HG03060 (cell line): ENCODE measurements around the gene REXO2.

Source experiments
- ATAC-seq: cut with Tn5 transposase; IDR thresholded peaks from one replicate; pipeline ENCODE4 v1.9.1; 2021; ENCODE audit warnings: low read depth, moderate number of reproducible peaks; ENCODE audit not compliant: unreplicated experiment

Gene REXO2

GRCh38 chr11:114440121-114440860, 1.0 kb downstream of the REXO2 start:
- no peak for ATAC-seq

DNA sequence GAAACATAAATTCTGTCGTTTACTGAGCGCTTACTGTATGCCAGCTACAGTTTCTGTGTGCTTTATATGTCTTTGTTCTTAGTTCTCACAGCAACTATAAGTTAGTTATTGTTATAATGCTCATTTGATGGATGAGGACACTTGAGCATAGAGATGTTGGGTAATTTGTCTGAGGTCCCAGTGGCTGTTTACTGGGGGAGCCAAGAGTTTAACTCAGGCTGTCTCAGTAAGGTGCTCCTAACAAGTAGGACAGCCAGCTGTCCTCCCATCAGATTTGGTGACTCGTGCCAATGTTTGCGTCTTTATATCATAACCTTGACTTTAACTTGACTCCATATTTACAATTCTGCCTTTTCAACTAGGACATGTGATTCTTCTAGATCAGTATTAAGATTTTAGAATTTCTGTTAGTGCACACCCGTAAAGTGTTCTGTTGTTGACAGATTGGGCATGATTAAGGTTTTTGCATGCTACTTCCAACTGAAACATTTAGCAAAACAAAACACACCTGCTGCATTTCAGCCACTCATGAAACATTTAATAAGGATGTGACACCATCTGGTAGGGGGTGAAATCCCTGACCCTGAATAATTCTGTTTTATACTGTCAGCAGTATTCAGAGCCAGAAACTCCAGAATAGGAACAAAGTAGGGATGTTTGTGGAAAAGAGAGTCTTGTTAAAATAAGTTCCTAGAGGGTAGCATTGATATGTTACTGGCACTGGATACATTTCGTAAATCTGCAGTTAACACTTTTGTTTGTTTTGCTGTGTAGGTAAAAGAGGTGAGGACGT, 1.9 kb downstream of the REXO2 start:
- no peak for ATAC-seq

GRCh38 chr11:114441921-114442320, 2.7 kb downstream of the REXO2 start:
- ATAC-seq = no peak

- no peak for ATAC-seq
Observed at GRCh38 chr11:114442536-114442935, 3.3 kb downstream of the REXO2 start.

GRCh38 chr11:114447444-114447843, 8.2 kb downstream of the REXO2 start:
- no peak for ATAC-seq

GRCh38 chr11:114447892-114448291, 8.6 kb downstream of the REXO2 start:
- ATAC-seq = no peak

DNA sequence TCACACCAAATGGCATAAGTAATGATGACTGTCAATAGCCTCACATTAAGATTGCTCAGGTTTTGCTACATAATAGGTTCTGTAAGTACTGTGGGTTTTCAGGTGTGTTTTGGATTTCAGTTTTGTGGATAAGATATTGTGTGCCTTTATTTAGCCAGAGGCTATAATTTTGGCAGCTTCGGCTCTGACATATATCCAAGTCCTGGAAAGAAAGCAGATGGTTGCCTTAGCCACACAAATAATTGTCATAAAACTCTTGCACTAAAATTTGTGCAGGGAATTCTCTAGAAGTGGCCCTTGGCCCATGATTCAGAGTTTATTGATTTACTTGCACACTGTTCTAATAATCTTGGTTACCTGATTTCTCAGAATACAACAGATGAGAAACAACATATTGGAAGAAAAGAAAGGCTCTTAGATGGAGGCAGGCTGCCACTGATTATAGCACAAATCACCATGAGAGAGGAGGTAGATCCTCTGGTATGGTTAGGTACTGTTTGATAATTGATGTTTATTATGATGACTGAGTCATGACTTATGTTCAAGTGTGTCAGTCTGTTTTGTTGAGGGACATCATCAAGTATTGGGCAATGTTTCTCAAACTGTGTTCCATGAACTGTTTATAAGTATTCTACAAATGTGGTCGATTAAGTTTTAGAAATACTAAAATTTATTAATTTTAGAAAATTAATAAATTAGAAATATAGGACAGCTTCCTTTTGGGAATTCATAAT, 9.6 kb downstream of the REXO2 start:
- ATAC-seq = no peak

DNA sequence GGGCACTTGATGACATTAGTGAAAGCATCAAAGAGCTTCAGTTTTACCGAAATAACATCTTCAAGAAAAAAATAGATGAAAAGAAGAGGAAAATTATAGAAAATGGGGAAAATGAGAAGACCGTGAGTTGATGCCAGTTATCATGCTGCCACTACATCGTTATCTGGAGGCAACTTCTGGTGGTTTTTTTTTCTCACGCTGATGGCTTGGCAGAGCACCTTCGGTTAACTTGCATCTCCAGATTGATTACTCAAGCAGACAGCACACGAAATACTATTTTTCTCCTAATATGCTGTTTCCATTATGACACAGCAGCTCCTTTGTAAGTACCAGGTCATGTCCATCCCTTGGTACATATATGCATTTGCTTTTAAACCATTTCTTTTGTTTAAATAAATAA, 10.6 kb downstream of the REXO2 start:
- no peak for ATAC-seq

DNA sequence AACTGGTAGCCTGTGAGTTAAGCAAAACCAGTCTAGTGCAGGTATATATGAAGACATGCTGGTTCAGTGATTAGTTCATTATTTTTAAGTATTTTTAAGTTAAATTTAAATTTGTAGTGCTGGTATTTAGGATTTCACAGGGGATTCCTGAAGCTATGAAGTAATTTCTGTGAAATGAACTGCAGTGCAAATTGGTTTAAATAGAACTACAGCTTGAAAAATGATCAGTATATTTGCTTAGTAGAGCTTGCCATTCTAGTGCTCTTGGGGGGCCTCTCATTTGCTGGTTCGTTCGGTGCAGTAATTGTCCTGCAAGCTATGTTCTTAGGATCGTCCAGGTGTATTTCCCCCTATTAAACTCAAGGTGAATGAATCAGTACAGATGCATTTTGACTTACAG, 13.1 kb downstream of the REXO2 start:
- no peak for ATAC-seq

DNA sequence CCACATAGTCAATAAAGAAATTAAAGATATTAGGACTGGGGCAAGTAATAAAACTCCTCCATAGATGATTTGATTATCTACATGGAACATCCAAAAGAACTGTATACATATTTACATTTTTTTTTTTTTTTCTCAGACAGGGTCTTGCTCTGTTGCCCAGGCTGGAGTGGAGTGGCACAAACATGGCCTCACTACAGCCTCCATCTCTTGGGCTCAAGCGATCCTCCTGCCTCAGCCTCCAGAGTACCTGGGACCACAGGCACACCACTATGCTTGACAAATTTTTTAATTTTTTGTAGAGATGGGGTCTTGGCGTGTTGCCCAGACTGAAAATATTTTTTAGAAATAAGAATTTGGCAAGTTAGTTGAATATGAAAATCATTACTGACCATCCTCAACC, 24.7 kb downstream of the REXO2 start:
- ATAC-seq = no peak

DNA sequence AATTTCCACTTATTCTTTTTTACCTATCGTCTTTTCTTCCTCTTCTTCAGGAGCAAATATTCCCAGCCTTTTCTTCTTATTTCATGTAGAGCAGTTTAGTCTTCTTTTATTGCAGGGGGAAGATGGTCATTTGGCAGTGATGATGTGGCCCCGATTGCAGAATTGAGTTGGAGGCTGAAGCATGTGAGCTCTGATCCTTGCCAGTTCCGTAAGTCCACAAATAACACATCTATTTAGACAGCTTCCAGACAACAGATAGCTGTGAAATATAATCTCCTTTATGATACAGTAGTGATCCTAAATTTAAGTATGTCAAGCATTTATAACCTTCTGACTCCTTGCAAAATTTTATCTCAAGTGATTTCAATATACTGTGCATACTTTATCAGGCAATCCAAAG, 27.5 kb downstream of the REXO2 start:
- no peak for ATAC-seq

DNA sequence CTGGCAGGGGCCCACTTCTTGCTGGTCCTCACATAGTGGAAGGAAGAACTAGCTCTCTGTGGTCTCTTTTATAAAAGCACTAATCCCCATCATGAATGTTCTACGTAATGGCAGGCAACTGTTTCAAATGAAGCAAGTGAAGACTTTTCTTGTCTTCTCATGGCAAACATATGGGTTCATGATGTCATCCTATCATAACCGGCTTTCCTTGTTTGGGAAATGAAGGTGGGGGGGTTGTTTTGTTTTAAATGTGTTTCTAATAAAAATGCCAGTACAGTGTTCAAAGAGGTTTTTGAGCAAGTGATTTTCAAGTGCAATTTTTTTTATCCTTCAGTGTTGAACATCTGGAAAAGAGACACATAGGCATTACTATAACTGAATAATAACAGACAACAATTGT, 33.4 kb downstream of the REXO2 start:
- ATAC-seq = no peak

DNA sequence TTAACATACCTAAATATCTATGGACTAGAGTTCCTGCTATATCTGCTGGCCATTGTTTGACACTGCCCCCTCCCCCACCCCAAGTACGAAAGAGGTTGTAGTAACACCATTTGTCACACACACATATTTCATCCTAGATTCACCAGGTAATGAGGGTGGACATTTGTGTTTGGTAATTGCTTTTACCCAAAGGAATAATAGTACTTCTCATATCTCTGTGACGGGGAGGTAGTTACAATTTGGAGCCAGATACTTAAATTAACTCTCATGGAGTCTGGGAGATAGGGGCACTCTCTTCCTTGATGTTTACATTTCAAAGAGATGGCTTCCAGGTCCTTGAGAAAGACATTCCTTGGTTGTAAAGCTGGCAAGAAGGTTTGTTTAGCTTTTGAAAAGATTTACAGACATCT, 38.7 kb downstream of the REXO2 start:
- no peak for ATAC-seq

GRCh38 chr11:114478768-114479167, 39.5 kb downstream of the REXO2 start:
- no peak for ATAC-seq

DNA sequence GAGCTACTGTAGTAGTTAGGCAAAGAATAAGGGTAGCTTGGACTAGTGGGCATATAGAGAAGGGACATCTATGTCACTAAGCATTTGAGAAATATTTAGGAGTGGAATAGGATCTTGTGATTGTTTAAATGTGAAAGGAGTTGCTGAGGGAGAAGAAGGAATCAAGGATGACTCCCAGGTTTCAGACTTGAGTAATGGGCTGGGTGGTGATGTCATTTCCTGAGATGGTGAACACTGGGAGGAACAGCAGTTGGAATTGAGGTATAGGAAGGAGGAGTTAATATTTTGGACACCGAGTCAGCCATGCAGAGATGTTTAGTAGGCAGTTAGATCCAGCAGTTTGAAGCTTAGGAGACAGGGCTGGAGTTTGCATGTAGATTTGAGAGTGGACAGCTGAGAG, 40.1 kb downstream of the REXO2 start:
- no peak for ATAC-seq

DNA sequence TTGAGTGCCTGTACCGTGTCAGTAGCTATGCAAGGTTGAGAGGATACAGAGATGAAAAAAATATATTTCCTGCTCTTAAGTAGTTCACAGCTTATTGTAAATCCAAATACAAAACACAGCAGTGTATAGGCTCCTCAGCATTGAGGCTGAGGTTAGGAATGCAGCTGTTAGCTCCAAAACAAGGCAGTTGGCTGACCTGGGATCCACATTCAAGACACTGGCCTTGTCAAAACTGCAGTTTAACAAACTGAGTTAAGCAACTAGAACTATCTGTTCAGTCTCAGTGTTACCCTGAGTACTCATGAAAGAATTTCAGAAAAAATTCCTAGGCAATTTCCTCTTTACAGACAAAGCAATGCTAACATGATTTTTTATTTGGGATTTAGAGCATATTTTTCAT, 42.8 kb downstream of the REXO2 start:
- no peak for ATAC-seq

DNA sequence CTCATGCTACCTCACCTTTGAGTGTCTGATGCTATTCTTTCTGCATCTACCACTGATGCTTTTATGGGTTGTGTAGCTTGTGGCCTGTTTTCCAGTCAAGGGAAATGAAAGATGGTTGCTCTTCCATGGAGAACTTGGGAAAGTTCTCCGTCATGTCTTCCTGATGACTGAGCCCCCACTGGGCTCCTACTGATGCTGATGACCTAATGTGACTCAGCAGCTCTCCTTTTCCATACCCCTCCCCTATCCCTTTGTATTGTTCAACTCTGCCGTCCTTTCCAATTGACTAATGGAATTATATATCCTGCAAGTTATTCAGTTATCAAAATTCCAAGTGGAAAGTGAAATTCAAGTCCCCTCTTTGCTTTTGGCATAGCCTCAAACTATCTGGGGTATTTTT, 44.7 kb downstream of the REXO2 start:
- no peak for ATAC-seq

DNA sequence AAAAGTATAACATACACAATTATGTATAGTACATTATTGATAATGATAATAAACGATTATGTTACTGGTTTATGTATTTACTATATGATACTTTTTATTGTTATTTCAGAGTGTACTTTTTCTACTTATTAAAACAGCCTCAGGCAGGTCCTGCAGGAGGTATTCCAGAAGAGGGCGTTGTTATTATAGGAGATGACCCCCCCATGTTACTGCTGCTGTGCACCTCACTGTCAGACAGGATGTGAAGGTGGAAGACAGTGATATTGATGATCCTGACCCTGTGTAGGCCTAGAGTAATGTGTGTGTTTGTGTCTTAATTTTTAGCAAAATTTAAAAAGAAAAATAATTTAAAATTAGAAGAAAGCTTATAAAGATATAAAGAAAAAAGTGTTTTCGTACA, 57.6 kb downstream of the REXO2 start:
- no peak for ATAC-seq

DNA sequence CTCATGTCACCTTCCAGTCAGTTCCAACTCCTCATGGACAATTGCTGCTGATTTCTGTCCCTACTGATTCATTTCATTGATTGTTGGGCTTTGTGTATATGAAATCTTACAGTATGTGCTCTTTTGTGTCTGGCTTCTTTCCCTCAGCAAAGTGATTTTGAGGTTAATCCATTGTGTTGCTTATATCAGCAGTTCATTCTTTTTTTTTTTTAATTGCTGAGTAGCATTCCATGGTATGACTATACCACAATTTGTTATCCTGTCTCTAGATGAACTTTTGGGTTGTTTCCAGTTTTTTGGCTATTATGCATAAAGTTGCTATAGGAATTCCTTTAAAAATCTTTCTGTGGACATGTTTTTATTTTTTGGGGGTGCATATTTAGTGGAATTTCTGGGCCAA, 60.5 kb downstream of the REXO2 start:
- no peak for ATAC-seq
